HepG2 (cell line): ENCODE measurements around the gene NUDT2. TPM values are rescaled to one million over a fixed set of nuclear protein-coding genes. Genes with fewer than 3 reads are reported as not detected.
A peak's percentile ranks its signal among the peaks of the same experiment; 100 is the strongest.

ENCODE experiments used
- ATAC-seq: fragments of 200-7000 bp; cut with Tn5 transposase; 3 replicates; pipeline ENCODE4 v1.9.1; 2020; ENCODE audit warnings: mild to moderate bottlenecking, moderate library complexity
- BruUV-seq: library from RNA; stranded (reverse); fragments of 400-500 nt; replicated peaks from 2 replicates; lab custom pipeline; 2021; lab: Mats Ljungman, UMichigan
- CTCF ChIA-PET: fragments of 300-600 bp; formaldehyde crosslinking; extraction: SDS; loops from one replicate; lab custom pipeline; 2021; ENCODE audit warnings: low total read pairs, inconsistent platforms, low intra/inter-chr PET ratio; lab: Yijun Ruan, JAX
- POLR2A ChIA-PET: fragments of 350-600 bp; sonication (Branson Sonifier 250); formaldehyde crosslinking; loops from one replicate; lab custom pipeline; 2020; ENCODE audit warnings: antibody characterized with exemption, inconsistent platforms; lab: Yijun Ruan, JAX
- DNase-seq: peaks from one replicate; pipeline ENCODE4 v3.0.0-alpha.2; 2015; ENCODE audit warnings: low spot score
- FAIRE-seq: peaks from 3 replicates; lab custom pipeline; 2011; peaks lifted over from hg19 to GRCh38; lab: Jason Lieb, UNC
- H2AFZ ChIP-seq: one replicate; pipeline ENCODE4 v1.6.1; 2011; ENCODE audit warnings: low read length, inconsistent platforms
- H3K27ac ChIP-seq: fragments of 300-600 bp; 3 replicates; pipeline ENCODE4 v1.8.0; 2011; ENCODE audit warnings: mixed run types, mild to moderate bottlenecking, mixed read lengths, low read length, inconsistent platforms; ENCODE audit not compliant: insufficient read depth; ENCODE audit errors: extremely low read length
- H3K27me3 ChIP-seq, 2 experiments: fragments of 200-600 bp in 1 of 2; 2 replicates in 1 of 2; 3 replicates in 1 of 2; pipeline versions ENCODE4 v1.6.0 to v1.8.0; 2011; ENCODE audit warnings: low read length in 2 of 2, mild to moderate bottlenecking in 2 of 2, moderate library complexity in 2 of 2, inconsistent platforms in 1 of 2; ENCODE audit not compliant: insufficient read depth in 2 of 2, control insufficient read depth in 1 of 2
- H3K36me3 ChIP-seq, 2 experiments: fragments of 200-600 bp in 1 of 2; replicated peaks in 1 of 2; 2 replicates in 1 of 2; 3 replicates in 1 of 2; pipeline versions ENCODE4 v1.5.1 to v1.8.0; 2011; ENCODE audit warnings: low read length in 2 of 2, inconsistent platforms in 1 of 2; ENCODE audit not compliant: insufficient read depth in 2 of 2, control insufficient read depth in 1 of 2
- H3K4me1 ChIP-seq: 2 replicates; pipeline ENCODE4 v1.5.1; 2012; ENCODE audit warnings: low read length, inconsistent platforms; ENCODE audit not compliant: insufficient read depth
- H3K4me2 ChIP-seq: 2 replicates; pipeline ENCODE4 v1.6.0; 2011; ENCODE audit warnings: low read depth, low read length, inconsistent platforms
- H3K4me3 ChIP-seq, 3 experiments: fragments of 200-600 bp in 1 of 3; sonication (generic), shearing (Covaris generic) in 1 of 3; replicated peaks in 1 of 3; 2 replicates each; pipeline ENCODE4 v1.5.1; 2011 to 2016; ENCODE audit warnings: low read length in 3 of 3, inconsistent platforms in 2 of 3, low read depth in 2 of 3, mild to moderate bottlenecking in 2 of 3, control low read depth in 1 of 3, mixed read lengths in 1 of 3; ENCODE audit not compliant: insufficient read depth in 1 of 3
- H3K79me2 ChIP-seq: one replicate; pipeline ENCODE4 v1.6.1; 2011; ENCODE audit warnings: low read length, inconsistent platforms; ENCODE audit not compliant: insufficient read depth
- H3K9ac ChIP-seq: 2 replicates; pipeline ENCODE4 v1.6.0; 2011; ENCODE audit warnings: mild to moderate bottlenecking, low read depth, low read length, inconsistent platforms; ENCODE audit not compliant: insufficient read depth
- H3K9me3 ChIP-seq: 2 replicates; pipeline ENCODE4 v1.5.1; 2012; ENCODE audit warnings: mild to moderate bottlenecking, low read length
- H4K20me1 ChIP-seq: 2 replicates; pipeline ENCODE4 v1.6.0; 2011; ENCODE audit warnings: inconsistent platforms, mild to moderate bottlenecking, low read length, moderate library complexity; ENCODE audit not compliant: insufficient read depth
- FOXJ3 ChIP-seq: sonication (generic); formaldehyde crosslinking; IDR thresholded peaks from 2 replicates; pipeline ENCODE4 v1.4.0; 2020; ENCODE audit warnings: missing genetic modification reagents, mild to moderate bottlenecking, borderline replicate concordance
- MAF1 ChIP-seq: sonication (generic); formaldehyde crosslinking; IDR thresholded peaks from 2 replicates; pipeline ENCODE4 v1.5.0; 2020; ENCODE audit warnings: missing genetic modification reagents, borderline replicate concordance
- MIXL1 ChIP-seq: IDR thresholded peaks from 2 replicates; pipeline ENCODE4 v1.6.1; 2016
- MYC ChIP-seq: sonication (generic); formaldehyde crosslinking; IDR thresholded peaks from 2 replicates; pipeline ENCODE4 v1.9.0; 2021; ENCODE audit warnings: missing genetic modification reagents, borderline replicate concordance
- NAIF1 ChIP-seq: sonication (generic); formaldehyde crosslinking; IDR thresholded peaks from 2 replicates; pipeline ENCODE4 v1.5.0; 2020; ENCODE audit warnings: mild to moderate bottlenecking, missing genetic modification reagents, borderline replicate concordance
- SAP130 ChIP-seq: IDR thresholded peaks from 2 replicates; pipeline ENCODE4 v1.6.1; 2016; ENCODE audit warnings: low read depth
- ZBTB42 ChIP-seq: sonication (generic); formaldehyde crosslinking; IDR thresholded peaks from 2 replicates; pipeline ENCODE4 v1.5.0; 2020; ENCODE audit warnings: mild to moderate bottlenecking, missing genetic modification reagents
- ZNF180 ChIP-seq: sonication (generic); formaldehyde crosslinking; IDR thresholded peaks from 2 replicates; pipeline ENCODE4 v1.4.0; 2020; ENCODE audit warnings: low read depth, missing genetic modification reagents, borderline replicate concordance
- ZNF251 ChIP-seq: sonication (generic); formaldehyde crosslinking; IDR thresholded peaks from 2 replicates; pipeline ENCODE4 v1.9.0; 2021; ENCODE audit warnings: mild to moderate bottlenecking, missing genetic modification reagents
- ZNF512 ChIP-seq: sonication (generic); formaldehyde crosslinking; IDR thresholded peaks from 2 replicates; pipeline ENCODE4 v1.4.0; 2020; ENCODE audit warnings: mild to moderate bottlenecking, missing genetic modification reagents
- ZNF543 ChIP-seq: sonication (generic); formaldehyde crosslinking; IDR thresholded peaks from 2 replicates; pipeline ENCODE4 v1.4.0; 2020; ENCODE audit warnings: mild to moderate bottlenecking, missing genetic modification reagents
- ZNF569 ChIP-seq: sonication (generic); formaldehyde crosslinking; IDR thresholded peaks from 2 replicates; pipeline ENCODE4 v1.5.0; 2020; ENCODE audit warnings: mild to moderate bottlenecking, missing genetic modification reagents, moderate library complexity, borderline replicate concordance
- ZNF770 ChIP-seq: sonication (generic); formaldehyde crosslinking; IDR thresholded peaks from 2 replicates; pipeline ENCODE4 v1.5.0; 2020; ENCODE audit warnings: mild to moderate bottlenecking, missing genetic modification reagents
- WGBS: methylation state at CpG from one replicate; pipeline ENCODE4 v1.1.6; 2017; ENCODE audit warnings: low lambda C conversion rate; 5-methylcytosine and 5-hydroxymethylcytosine counted together
- in situ Hi-C: cut with HindIII; loops from 2 replicates; pipeline ENCODE4 v1.10.0; 2017; ENCODE audit warnings: low pct_unique_long_range_greater_than_20kb; ENCODE audit not compliant: extremely low pct_ligation_motif_present
- intact Hi-C: fragments of 100-400 bp; cut with micrococcal nuclease; formaldehyde crosslinking; loops from one replicate; pipeline ENCODE4 v1.10.0; 2022; ENCODE audit not compliant: unreplicated experiment
- polyA plus RNA-seq, 8 experiments: library from polyadenylated mRNA; depleted of rRNA in 3 of 8; stranded (reverse) in 7 of 8; unstranded in 1 of 8; fragments of >200 nt; fragmentation: Illumina TruSeq in 4 of 8; extraction: Trizol in 4 of 8; gene quantifications; 2 replicates each; pipeline versions ENCODE4 v1.2.1 to v1.2.3, GENCODE V29; 2011 to 2016; ENCODE audit warnings: low read depth in 4 of 8, missing spikeins in 1 of 8, mixed read lengths in 1 of 8; ENCODE audit not compliant: insufficient read depth in 1 of 8
- total RNA-seq, 5 experiments: library from RNA; depleted of rRNA; stranded (reverse); fragments of >200 nt; fragmentation: Illumina TruSeq; extraction: Trizol; gene quantifications; 2 replicates each; pipeline ENCODE4 v1.2.3, GENCODE V29; 2016; ENCODE audit warnings: low read depth in 1 of 5
- TF ChIP-seq, protein P1 (sequence below), 2 experiments: sonication (generic) in 1 of 2; formaldehyde crosslinking in 1 of 2; IDR thresholded peaks; 2 replicates each; pipeline versions ENCODE4 v1.4.0 to v1.6.1; 2018 to 2020; ENCODE audit warnings: missing genetic modification reagents in 2 of 2, borderline replicate concordance in 1 of 2, low read depth in 1 of 2, mild to moderate bottlenecking in 1 of 2, missing biosample characterization in 1 of 2

NUDT2 gene
- total and polyA plus RNA-seq, 2 of the 13 experiments (the other 11 are each of a cell fraction or from before 2014, with no cell fraction given): 19.9 to 24.6 TPM

- no peak for TF ChIP-seq ZNF180 (CRISPR knock-in tag)
- TF ChIP-seq MIXL1 (CRISPR knock-in tag): no peak; the same call in 1 of the 2 replicates
- no peak for TF ChIP-seq ZNF569
- TF ChIP-seq ZBTB42: peak; percentile 53; the same call in 1 of the 2 replicates
These were observed 45.7 kb downstream of the NUDT2 start (continued) for GRCh38 chr9:34374905-34375552.

DNA sequence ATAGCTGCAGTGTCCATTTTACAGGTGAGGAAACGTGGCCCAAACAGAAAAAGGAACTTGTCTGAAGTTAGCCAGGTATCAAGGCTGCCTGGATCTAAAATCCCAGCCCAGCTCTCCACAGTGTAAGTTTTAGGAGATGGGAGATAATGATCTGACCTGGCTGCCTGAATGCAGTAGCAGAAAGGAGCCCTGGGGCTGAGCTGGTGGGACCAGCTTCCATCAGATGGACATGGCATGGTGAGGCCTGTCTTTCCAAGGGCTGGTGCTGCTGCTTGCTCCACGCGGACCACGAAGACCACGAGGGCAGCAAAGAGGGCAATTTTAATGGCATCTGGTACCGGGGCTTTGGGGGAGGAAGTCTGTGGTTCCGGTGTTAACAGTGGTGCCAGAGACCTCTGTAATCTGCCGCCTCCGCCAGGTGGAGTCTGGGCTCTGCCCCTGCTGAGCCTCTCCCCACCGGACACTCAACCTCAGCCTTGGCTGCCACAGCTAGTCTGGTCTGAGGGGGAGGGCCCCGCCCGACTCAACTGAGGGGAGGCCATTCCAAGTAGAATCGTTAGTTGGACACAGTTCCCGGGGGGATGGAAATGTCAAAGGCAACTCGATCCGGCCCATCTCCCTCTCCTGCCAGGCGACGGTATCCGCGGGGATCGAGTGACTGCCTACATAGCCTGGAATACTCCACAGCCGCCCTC is 46.7 kb downstream of the NUDT2 start:
- in situ Hi-C loops (loop anchor here (5.0 kb wide), 1 partner anchor 44 kb away; no protein-coding TSS in a partner anchor), intact Hi-C loops (loop anchor here (5.0 kb wide), 1 partner anchor 124 kb away; no protein-coding TSS in a partner anchor)
- H3K27me3 ChIP-seq: no peaks in the 10 kb centered on the region; a peak in 1 of 5 replicates
- peaks cover 54% of the 10 kb centered on the region for H3K4me1 ChIP-seq
- no peaks in the 10 kb centered on the region for H4K20me1 ChIP-seq
- FAIRE-seq (peak; percentile 62), DNase-seq (peak; percentile 69), ATAC-seq (peak; percentile 52)
- POLR2A ChIA-PET: interaction anchor here (1.2 to 9.2 kb wide), 11 partner anchors 10 to 261 kb away, joined by 3 to 162 read pairs (median 7); partner anchors contain the start of gene SIGMAR1
- H3K4me3 ChIP-seq: peak overlapping the region; percentile 73 to 90 (median 79)
- TSS peak; percentile 60 for BruUV-seq
- peaks cover 9 to 14% of the 10 kb centered on the region in 2 experiments; a peak in 4 of 5 replicates for H3K36me3 ChIP-seq
- WGBS: 3% methylated on average over 8 of the region's 22 CpGs
- H3K4me2 ChIP-seq: peak overlapping the region; percentile 99
- peak overlapping the region; percentile 68 for H3K9ac ChIP-seq
- no peaks in the 10 kb centered on the region for H3K9me3 ChIP-seq
- H3K79me2 ChIP-seq: peaks cover 22% of the 10 kb centered on the region
- H2AFZ ChIP-seq: no peak overlapping the region
- CTCF ChIA-PET: interaction anchor here (7.2 kb wide), 1 partner anchor 44 kb away, joined by 143 read pairs; the partner anchor contains the start of genes KIF24 and NUDT2
- H3K27ac ChIP-seq: peak overlapping the region; percentile 85
- TF ChIP-seq, protein P1, sequence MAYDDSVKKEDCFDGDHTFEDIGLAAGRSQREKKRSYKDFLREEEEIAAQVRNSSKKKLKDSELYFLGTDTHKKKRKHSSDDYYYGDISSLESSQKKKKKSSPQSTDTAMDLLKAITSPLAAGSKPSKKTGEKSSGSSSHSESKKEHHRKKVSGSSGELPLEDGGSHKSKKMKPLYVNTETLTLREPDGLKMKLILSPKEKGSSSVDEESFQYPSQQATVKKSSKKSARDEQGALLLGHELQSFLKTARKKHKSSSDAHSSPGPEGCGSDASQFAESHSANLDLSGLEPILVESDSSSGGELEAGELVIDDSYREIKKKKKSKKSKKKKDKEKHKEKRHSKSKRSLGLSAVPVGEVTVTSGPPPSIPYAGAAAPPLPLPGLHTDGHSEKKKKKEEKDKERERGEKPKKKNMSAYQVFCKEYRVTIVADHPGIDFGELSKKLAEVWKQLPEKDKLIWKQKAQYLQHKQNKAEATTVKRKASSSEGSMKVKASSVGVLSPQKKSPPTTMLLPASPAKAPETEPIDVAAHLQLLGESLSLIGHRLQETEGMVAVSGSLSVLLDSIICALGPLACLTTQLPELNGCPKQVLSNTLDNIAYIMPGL (CRISPR knock-in tag; IDR thresholded peaks at IDR 0.05; ENCODE audit: borderline replicate concordance in 1 of 2, low read depth in 1 of 2): peak; percentile 42 to 56; a peak in 3 of 4 replicates
- peak; percentile 48; the same call in 1 of the 2 replicates for TF ChIP-seq SAP130 (CRISPR knock-in tag)
- TF ChIP-seq NAIF1 (CRISPR knock-in tag): no peak
- 0 out of 2 replicates have a peak, but pooled peaks have one; percentile 16 for TF ChIP-seq MYC (CRISPR knock-in tag)
- no peak for TF ChIP-seq ZNF251
- TF ChIP-seq ZNF512 (CRISPR knock-in tag): no peak
- peak; percentile 56 for TF ChIP-seq ZNF543
- TF ChIP-seq ZNF770 (CRISPR knock-in tag): no peak
- TF ChIP-seq FOXJ3 (CRISPR knock-in tag): no peak
- TF ChIP-seq MAF1 (CRISPR knock-in tag): no peak
